ENCODE measurements around the gene TINCR. TPM values are rescaled to one million over a fixed set of nuclear protein-coding genes. Genes with fewer than 3 reads are reported as not detected.
"Not testable (repeated sequence)": the region's sequence is repeated elsewhere in the genome, so short reads cannot be mapped to it uniquely, and the experiment has no call there.

TINCR gene
- total RNA-seq, 1 donor from 2014 or later, result 1.7 TPM

DNA sequence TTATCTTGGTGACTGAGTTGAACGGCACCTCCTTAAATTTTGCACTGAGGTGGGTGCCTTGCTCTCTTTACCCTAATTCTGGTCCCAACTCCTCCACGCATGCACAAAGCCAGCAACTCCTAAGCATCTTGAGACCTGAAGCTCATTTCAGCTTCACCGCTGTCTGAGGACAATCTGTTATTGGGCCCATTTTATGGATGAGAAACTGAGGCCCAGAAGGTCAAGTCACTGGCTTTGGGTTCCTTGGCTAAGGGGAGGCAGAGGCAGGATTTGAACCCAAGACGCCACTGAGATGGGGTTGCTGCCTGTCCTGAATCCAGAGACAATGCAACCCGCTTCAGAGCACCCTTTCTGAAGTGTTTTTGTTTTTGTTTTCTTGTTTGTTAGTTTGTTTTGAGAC, 22.7 kb downstream of the TINCR start:
- H3K4me1 Mint-ChIP-seq (ENCODE audit: low read depth), result no peaks in the 10 kb centered on the region
- no peak for DNase-seq (ENCODE audit: low spot score)
- H3K4me3 Mint-ChIP-seq (ENCODE audit: unreplicated experiment), result no peak overlapping the region
- TF ChIP-seq, protein P1, sequence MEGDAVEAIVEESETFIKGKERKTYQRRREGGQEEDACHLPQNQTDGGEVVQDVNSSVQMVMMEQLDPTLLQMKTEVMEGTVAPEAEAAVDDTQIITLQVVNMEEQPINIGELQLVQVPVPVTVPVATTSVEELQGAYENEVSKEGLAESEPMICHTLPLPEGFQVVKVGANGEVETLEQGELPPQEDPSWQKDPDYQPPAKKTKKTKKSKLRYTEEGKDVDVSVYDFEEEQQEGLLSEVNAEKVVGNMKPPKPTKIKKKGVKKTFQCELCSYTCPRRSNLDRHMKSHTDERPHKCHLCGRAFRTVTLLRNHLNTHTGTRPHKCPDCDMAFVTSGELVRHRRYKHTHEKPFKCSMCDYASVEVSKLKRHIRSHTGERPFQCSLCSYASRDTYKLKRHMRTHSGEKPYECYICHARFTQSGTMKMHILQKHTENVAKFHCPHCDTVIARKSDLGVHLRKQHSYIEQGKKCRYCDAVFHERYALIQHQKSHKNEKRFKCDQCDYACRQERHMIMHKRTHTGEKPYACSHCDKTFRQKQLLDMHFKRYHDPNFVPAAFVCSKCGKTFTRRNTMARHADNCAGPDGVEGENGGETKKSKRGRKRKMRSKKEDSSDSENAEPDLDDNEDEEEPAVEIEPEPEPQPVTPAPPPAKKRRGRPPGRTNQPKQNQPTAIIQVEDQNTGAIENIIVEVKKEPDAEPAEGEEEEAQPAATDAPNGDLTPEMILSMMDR (IDR thresholded peaks at IDR 0.05), result no peak
- H3K36me3 Mint-ChIP-seq (ENCODE audit: low read depth), result no peaks in the 10 kb centered on the region
- H3K27ac Mint-ChIP-seq (ENCODE audit: unreplicated experiment), result no peak overlapping the region
- no peaks in the 10 kb centered on the region for H3K9me3 Mint-ChIP-seq (ENCODE audit: low read depth)
- peaks cover 11% of the 10 kb centered on the region for H3K27me3 Mint-ChIP-seq (ENCODE audit: low read depth)

DNA sequence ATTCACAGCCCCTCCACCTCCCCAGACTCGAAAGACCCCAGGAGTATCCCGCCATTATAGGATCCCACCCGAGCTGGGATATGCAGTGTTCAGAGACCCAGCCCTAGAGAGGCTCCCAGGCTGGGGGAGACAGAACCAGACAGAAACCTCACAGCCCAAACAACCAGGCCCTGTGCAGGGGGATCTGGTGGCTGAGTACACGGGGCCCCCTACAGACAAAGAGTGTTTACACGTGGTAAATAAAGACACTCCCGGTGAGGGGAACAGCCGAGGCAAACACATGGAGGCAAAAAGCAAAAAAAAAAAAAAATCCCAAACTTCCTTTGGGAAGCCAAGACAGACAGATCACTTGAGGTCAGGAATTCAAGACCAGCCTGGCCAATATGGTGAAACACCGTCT, 25.1 kb downstream of the TINCR start:
- Mint-ChIP-seq H3K4me1 (ENCODE audit: low read depth) (peaks cover 12% of the 10 kb centered on the region), H3K36me3 (ENCODE audit: low read depth) (no peaks in the 10 kb centered on the region), H3K27ac (ENCODE audit: unreplicated experiment) (no peak overlapping the region), H3K4me3 (ENCODE audit: unreplicated experiment) (no peak overlapping the region), H3K27me3 (ENCODE audit: low read depth) (peaks cover 1% of the 10 kb centered on the region), H3K9me3 (ENCODE audit: low read depth) (no peaks in the 10 kb centered on the region)
- no peak for DNase-seq (ENCODE audit: low spot score)
- TF ChIP-seq, protein P1 (IDR thresholded peaks at IDR 0.05), result no peak

DNA sequence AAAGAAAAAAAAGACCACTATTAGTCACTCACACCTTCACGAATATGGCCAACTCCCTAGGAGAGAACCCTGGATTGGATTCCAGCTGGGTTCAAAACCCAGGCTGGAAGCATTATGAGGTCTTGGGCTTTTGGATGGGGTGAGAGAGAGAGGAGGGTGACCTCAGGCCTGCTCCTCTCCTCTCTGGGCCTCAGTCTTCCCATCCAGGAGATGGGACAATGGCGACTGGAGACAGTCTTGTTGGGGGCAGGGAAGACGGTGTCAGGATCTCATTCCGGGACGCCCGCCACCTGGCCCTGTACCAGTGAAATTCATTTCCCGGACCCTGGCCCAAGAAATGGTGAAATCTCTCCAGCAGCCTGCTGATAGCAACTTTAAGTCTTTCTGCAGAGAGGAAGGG, 26.3 kb downstream of the TINCR start:
- peaks cover 16% of the 10 kb centered on the region for H3K4me1 Mint-ChIP-seq (ENCODE audit: low read depth)
- no peaks in the 10 kb centered on the region for H3K9me3 Mint-ChIP-seq (ENCODE audit: low read depth)
- DNase-seq (ENCODE audit: low spot score), result no peak
- TF ChIP-seq, protein P1 (IDR thresholded peaks at IDR 0.05), result no peak
- H3K27me3 Mint-ChIP-seq (ENCODE audit: low read depth), result peaks cover 1% of the 10 kb centered on the region
- H3K27ac Mint-ChIP-seq (ENCODE audit: unreplicated experiment), result no peak overlapping the region
- no peak overlapping the region for H3K4me3 Mint-ChIP-seq (ENCODE audit: unreplicated experiment)
- no peaks in the 10 kb centered on the region for H3K36me3 Mint-ChIP-seq (ENCODE audit: low read depth)

DNA sequence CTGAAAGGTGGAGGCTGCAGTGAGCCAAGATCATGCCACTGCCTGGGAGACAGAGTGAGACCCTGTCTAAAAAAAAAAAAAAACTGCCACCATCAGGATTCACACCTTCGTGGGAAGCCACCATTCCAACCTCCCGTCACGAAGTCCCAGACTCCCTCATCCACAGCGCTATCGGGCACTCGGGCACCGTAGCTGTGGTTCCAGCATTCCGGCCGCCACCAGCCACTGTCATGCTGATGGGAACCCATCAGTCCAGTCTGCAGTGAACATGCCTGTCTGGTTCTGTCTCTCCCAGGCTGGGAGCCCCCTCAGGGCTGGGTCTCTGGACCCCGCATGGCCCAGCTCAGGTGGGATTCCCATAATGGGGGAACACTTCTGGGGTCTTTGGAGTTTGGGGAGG, 27.5 kb downstream of the TINCR start:
- Mint-ChIP-seq H3K27me3 (ENCODE audit: low read depth) (no peaks in the 10 kb centered on the region), H3K36me3 (ENCODE audit: low read depth) (no peaks in the 10 kb centered on the region), H3K4me1 (ENCODE audit: low read depth) (peaks cover 21% of the 10 kb centered on the region), H3K9me3 (ENCODE audit: low read depth) (peaks cover under 1% of the 10 kb centered on the region), H3K27ac (ENCODE audit: unreplicated experiment) (no peak overlapping the region), H3K4me3 (ENCODE audit: unreplicated experiment) (no peak overlapping the region)
- TF ChIP-seq, protein P1 (IDR thresholded peaks at IDR 0.05), result no peak
- no peak for DNase-seq (ENCODE audit: low spot score)

DNA sequence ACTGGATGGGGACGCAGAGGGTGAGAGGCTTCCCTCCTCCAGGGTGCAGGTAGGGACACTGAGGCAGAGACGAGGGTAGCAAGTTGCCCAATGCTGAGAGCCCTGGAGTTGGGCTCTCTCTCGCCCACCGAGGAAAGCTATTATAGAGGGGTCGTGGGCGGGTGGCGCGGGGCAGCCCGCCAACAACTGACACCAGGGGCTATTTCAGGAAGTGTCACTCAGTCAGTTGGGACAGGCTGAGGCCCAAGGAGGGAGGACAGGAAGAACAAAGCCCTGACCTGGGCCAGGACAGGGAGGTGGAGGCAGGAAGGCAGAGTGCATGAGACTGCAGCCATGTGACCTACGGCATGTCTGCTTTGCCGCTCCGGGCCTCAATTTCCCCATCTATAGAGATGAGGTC, 29.9 kb downstream of the TINCR start:
- peaks cover 21% of the 10 kb centered on the region for H3K4me1 Mint-ChIP-seq (ENCODE audit: low read depth)
- TF ChIP-seq, protein P1 (IDR thresholded peaks at IDR 0.05), result no peak
- H3K4me3 Mint-ChIP-seq (ENCODE audit: unreplicated experiment), result no peak overlapping the region
- H3K9me3 Mint-ChIP-seq (ENCODE audit: low read depth), result peaks cover 5% of the 10 kb centered on the region
- H3K27me3 Mint-ChIP-seq (ENCODE audit: low read depth), result no peaks in the 10 kb centered on the region
- H3K27ac Mint-ChIP-seq (ENCODE audit: unreplicated experiment), result no peak overlapping the region
- DNase-seq (ENCODE audit: low spot score), result no peak
- peaks cover 6% of the 10 kb centered on the region for H3K36me3 Mint-ChIP-seq (ENCODE audit: low read depth)

DNA sequence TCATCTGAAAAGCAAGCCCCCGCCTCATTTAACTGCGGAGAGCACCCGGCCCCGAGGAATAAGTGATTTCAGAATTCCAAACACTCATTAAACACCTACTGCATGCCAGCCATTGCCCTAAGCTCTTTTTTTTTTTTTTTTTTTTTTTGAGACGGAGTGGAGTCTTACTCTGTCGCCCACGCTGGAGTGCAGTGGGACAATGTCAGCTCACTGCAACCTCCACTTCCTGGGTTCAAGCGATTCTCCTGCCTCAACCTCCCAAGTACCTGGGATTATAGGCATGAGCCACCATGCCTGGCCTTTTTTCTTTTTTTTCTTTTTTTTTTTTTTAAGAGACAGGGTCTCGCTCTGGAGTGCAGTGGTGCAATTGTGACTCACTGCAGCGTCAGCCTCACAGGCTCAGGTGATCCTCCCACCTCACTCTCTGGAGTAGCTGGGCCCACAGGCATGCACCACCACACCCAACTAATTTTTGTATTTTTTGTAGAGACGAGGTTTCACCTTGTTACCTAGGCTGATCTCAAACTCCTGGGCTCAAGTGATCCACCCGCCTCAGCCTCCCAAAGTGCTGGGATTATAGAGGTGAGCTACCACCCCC, 30.7 kb downstream of the TINCR start:
- not testable (repeated sequence) for H3K27me3 Mint-ChIP-seq (ENCODE audit: low read depth); H3K9me3 Mint-ChIP-seq (ENCODE audit: low read depth); DNase-seq (ENCODE audit: low spot score); H3K36me3 Mint-ChIP-seq (ENCODE audit: low read depth); H3K27ac Mint-ChIP-seq (ENCODE audit: unreplicated experiment)
- Mint-ChIP-seq H3K4me1 (ENCODE audit: low read depth) (peaks cover 21% of the 10 kb centered on the region), H3K4me3 (ENCODE audit: unreplicated experiment) (peak overlapping the region; percentile 6)
